DMS79 treated with DMSO at 0.1 percent for 48 hours (cell line): ENCODE results near the gene TMEM184B.
A peak's percentile ranks its signal among the peaks of the same experiment; 100 is the strongest.
"Not testable (repeated sequence)": the region's sequence is repeated elsewhere in the genome, so short reads cannot be mapped to it uniquely, and the experiment has no call there.

Source experiments
- DNase-seq: peaks from one replicate; lab custom pipeline; 2025; lab: John Stamatoyannopoulos, UW

TMEM184B gene

GRCh38 chr22:38248280-38248679 is 24.5 kb downstream of the TMEM184B start:
- no peak for DNase-seq

GRCh38 chr22:38247713-38248112 is 25.1 kb downstream of the TMEM184B start:
- no peak for DNase-seq

DNA sequence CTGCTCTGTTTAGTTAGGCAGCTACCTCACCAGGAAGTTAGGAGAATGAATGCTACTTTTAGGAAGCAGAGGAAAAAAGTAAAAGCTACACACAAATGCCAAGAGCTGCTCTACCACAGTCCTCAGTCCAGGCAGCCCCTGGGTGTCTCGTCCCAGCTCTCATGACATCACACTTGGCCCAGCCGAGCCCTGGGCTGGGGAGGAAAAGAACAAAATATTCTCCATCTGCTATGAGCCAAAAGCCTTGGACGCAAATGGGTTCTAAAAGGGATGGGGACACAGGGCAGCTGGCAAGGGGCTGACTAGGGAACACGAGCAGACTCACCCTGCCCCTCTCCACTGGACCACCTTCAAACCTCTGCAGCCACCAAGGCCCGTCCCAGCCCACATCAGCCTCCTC is 26.1 kb downstream of the TMEM184B start:
- DNase-seq, result no peak

GRCh38 chr22:38246046-38246658 is 26.7 kb downstream of the TMEM184B start:
- DNase-seq, result no peak

- DNase-seq, result no peak
Measured at GRCh38 chr22:38244106-38244505, 28.7 kb downstream of the TMEM184B start.

DNA sequence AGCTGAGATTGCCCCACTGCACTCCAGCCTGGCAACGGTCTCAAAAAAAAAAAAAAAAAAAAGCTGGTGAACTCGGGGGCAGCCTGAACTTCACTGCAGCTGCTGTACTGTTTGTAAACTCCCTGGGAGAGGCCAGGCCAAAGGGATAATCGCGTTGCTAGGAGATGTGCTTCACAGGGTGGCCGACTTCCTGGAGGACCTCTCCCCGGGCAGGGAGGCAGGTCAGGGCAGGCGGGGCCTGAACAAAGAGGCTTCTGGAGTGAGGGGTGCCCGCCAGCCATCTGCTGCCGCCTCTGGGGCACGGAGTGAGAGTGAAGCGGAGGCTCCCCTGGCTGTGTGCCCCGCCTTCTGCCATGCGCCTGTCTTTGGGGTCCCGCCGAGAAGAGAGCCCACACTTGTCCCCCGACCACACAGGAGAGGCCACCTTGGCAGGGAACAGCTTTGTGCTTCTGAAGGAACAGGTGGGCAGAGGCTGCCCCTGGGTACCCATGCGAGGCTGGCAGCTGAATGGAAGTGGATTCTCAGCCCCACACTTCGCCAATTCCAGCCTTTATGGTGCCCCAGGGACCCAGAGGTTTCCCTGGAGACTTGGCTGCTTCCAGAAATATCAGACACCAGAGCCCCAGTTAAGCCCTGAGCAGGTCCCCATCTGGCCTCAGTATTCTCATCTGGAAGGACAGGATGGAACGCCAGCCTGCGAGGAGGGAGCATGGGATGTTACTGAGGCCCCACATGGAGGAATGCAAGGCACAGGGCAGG is 29.6 kb downstream of the TMEM184B start:
- DNase-seq, result peak; percentile 77

- no peak for DNase-seq
Measured at GRCh38 chr22:38240734-38241252, 32.0 kb downstream of the TMEM184B start.

- DNase-seq, result no peak
Measured at GRCh38 chr22:38239101-38239761, 33.6 kb downstream of the TMEM184B start.

GRCh38 chr22:38238519-38239071 is 34.2 kb downstream of the TMEM184B start:
- DNase-seq, result no peak

DNA sequence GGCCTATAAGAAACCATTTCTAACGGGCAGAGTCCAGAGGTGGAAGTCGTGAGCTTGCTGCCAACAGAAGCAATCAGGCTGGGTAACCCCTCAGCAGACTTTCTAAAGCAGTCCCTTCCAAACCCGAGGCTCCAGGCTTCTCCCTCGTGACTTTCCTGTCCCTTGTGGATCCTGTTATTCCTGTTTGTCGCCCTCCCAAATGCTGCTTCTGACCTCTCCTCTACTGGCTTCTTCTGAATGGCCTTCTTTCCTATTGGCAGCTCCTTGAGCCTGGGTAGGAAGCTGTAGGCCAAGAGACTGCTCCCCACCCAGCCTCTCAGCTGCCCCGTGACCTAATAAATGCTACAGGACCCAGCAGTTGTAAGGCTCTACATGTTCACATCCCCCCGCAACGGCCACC is 36.0 kb downstream of the TMEM184B start:
- DNase-seq, result no peak

GRCh38 chr22:38235240-38235850 is 37.5 kb downstream of the TMEM184B start:
- DNase-seq, result no peak

- DNase-seq, result not testable (repeated sequence)
Measured at GRCh38 chr22:38233856-38234255, 39.0 kb downstream of the TMEM184B start.

DNA sequence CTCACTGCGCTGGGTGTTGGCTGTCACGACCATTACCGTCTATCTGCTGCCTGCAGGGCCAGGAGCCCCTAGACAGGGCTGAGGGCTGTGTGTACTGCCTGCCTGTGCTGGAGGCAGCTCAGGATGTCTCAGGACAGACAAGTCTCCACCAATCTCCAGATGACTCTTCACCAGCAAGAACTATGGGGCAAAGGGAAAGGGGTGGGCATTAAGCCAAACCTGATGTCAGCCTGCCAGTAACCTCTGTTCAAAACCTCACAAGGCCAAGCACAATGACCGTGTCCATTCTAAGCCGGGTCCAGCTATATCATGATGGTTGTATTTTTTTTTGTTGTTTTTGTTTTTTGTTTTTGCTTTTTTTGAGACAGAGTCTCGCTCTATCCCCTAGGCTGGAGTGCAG is 39.4 kb downstream of the TMEM184B start:
- no peak for DNase-seq

GRCh38 chr22:38232196-38232595 is 40.6 kb downstream of the TMEM184B start:
- no peak for DNase-seq

DNA sequence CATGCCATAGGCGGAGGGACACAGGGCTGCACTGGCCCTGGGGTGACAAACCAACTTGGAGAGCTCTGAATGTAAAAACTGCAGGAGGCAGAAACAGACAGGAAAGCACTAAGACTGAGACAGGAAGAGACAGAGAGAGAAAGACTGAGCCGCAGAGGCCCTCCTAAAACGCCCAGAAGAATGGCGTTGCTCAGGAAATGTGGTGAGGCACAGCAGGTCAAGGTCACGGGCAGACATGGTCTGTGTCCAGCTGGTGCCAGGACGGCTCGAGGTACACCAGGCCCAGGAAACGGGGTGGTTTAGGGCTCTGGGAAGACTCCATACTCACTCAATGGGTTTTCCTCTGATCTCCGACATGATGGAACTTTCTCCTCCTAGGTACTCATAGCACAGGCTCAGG is 41.9 kb downstream of the TMEM184B start:
- DNase-seq, result no peak

GRCh38 chr22:38230108-38230825 is 42.5 kb downstream of the TMEM184B start:
- no peak for DNase-seq

DNA sequence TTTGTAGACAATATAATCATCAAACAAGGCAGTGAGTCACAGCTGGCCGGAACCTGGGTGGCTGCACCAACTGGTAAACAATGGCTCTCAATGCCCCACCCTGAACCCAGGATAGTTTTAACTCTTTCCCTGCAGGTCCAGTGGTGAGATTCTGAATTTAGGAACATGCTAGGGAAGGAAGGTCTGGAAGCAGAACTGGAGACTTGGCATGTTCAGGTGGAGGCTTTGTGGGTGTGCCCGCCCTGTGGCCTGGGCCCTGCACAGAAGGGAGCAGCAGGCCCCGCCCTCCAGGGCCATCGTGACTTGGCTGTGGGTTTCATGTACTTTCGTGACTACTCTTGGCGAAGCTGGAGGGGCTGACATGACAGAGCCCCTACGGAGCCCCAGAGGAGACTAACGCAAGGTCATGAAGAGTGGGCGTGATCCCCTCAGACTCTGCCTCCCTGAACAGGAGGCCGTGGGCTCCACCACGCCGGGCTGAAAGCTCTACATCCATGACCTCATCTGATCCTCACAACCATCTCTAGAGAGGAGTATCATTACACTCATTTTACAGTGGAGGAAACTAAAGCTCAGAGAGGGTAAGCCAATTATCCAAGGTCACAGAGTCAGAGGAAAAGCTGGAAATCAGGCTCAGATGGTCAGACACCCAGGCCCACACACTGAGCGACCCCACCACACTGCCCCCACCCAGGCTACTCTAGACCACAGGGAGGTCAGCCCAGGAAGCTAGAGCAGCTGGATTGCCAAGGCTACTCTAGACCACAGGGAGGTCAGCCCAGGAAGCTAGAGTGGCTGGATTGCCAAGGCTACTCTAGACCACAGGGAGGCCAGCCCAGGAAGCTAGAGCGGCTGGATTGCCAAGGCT is 43.7 kb downstream of the TMEM184B start:
- DNase-seq, result no peak

DNA sequence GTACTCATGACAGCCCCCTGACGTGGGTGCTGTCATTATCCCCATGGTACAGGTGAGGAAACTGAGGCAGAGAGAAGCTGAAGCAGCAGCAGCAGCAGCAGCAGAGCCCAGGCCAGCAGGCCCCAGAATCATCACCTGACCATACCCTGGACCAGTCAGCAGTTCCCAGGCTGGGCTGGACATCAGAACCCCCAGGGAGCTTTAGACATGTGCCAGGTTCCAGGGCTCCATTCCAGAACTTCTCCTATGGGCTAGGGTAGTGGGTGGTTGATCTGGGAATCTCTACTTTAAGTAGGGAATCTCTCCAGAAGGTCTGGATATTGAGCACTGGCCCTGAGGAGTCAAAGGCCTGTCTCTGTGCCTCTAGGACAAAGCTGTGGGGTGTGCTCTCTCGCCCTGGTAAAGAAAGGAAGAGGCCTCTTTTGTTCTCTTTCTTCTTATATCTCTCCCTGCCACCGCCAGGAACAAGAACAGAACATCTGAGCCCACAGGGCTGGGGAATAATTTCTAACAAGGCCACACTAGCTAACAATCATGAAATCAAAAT is 44.4 kb downstream of the TMEM184B start:
- DNase-seq, result no peak

GRCh38 chr22:38226853-38227649 is 45.8 kb downstream of the TMEM184B start:
- DNase-seq, result no peak
